ENCODE measurements around the gene CDK6. TPM values are rescaled to one million over a fixed set of nuclear protein-coding genes. Genes with fewer than 3 reads are reported as not detected.
"Not testable (repeated sequence)": the region's sequence is repeated elsewhere in the genome, so short reads cannot be mapped to it uniquely, and the experiment has no call there.

The CDK6 gene
- total RNA-seq, 6 experiments from 2014 or later = 6.9 to 23.7 (median 17.0) TPM

GRCh38 chr7:92611735-92612134, 224.6 kb downstream of the CDK6 start:
- Histone ChIP-seq H3K4me1 (peaks cover 0 to 9% (median 0%) of the 10 kb centered on the region in 4 donors), H3K27ac (no peak overlapping the region), H3K9me3 (no peaks in the 10 kb centered on the region), H3K4me3 (no peak overlapping the region), H3K27me3 (no peaks in the 10 kb centered on the region), H3K36me3 (peaks cover 0 to 3% (median 0%) of the 10 kb centered on the region in 4 donors)
- TF ChIP-seq, protein P1, sequence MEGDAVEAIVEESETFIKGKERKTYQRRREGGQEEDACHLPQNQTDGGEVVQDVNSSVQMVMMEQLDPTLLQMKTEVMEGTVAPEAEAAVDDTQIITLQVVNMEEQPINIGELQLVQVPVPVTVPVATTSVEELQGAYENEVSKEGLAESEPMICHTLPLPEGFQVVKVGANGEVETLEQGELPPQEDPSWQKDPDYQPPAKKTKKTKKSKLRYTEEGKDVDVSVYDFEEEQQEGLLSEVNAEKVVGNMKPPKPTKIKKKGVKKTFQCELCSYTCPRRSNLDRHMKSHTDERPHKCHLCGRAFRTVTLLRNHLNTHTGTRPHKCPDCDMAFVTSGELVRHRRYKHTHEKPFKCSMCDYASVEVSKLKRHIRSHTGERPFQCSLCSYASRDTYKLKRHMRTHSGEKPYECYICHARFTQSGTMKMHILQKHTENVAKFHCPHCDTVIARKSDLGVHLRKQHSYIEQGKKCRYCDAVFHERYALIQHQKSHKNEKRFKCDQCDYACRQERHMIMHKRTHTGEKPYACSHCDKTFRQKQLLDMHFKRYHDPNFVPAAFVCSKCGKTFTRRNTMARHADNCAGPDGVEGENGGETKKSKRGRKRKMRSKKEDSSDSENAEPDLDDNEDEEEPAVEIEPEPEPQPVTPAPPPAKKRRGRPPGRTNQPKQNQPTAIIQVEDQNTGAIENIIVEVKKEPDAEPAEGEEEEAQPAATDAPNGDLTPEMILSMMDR (IDR thresholded peaks at IDR 0.05) = no peak
- TF ChIP-seq POLR2A (IDR thresholded peaks at IDR 0.05) = no peak
- no peak for ATAC-seq
- DNase-seq = no peak
- intact Hi-C loops (cut with DNase I) = no loop called here

- TF ChIP-seq POLR2A (IDR thresholded peaks at IDR 0.05) = no peak
- TF ChIP-seq, protein P1 (IDR thresholded peaks at IDR 0.05) = peak; percentile 33 to 45 (median 38)
- ATAC-seq = peak; percentile 53 to 60 (median 56)
- peaks cover 0 to 9% (median 0%) of the 10 kb centered on the region in 4 donors for H3K4me1 ChIP-seq
- intact Hi-C loops (cut with DNase I) = no loop called here
- 10% methylated on average over 5 of the region's 5 CpGs for WGBS (ENCODE audit: insufficient coverage, low coverage, low lambda C conversion rate, missing lambda C conversion rate)
- no peak for DNase-seq
- H3K9me3 ChIP-seq = no peaks in the 10 kb centered on the region
- H3K27ac ChIP-seq = no peak overlapping the region
- H3K36me3 ChIP-seq = no peaks in the 10 kb centered on the region
- H3K27me3 ChIP-seq = no peaks in the 10 kb centered on the region
- no peak overlapping the region for H3K4me3 ChIP-seq
These were observed 226.4 kb downstream of the CDK6 start for GRCh38 chr7:92609921-92610518.

- intact Hi-C loops (cut with DNase I) = no loop called here
- TF ChIP-seq POLR2A (IDR thresholded peaks at IDR 0.05) = no peak
- TF ChIP-seq, protein P1 (IDR thresholded peaks at IDR 0.05) = no peak
- Histone ChIP-seq H3K4me1 (peaks cover 0 to 9% (median 0%) of the 10 kb centered on the region in 4 donors), H3K36me3 (no peaks in the 10 kb centered on the region), H3K9me3 (no peaks in the 10 kb centered on the region), H3K27ac (no peak overlapping the region), H3K4me3 (peak overlapping the region; percentile 16 to 37 (median 36)), H3K27me3 (no peaks in the 10 kb centered on the region)
- peak; percentile 70 to 75 (median 74) for DNase-seq
- WGBS (ENCODE audit: insufficient coverage, low coverage, low lambda C conversion rate, missing lambda C conversion rate) = 18% methylated on average over 27 of the region's 27 CpGs
- ATAC-seq = peak; percentile 99
These were observed 227.7 kb downstream of the CDK6 start for GRCh38 chr7:92608380-92609322.

- intact Hi-C loops (cut with DNase I) = no loop called here
- 98% methylated on average over 4 of the region's 4 CpGs for WGBS (ENCODE audit: insufficient coverage, low coverage, low lambda C conversion rate, missing lambda C conversion rate)
- DNase-seq (no peak), ATAC-seq (no peak)
- no peaks in the 10 kb centered on the region for H3K27me3 ChIP-seq
- H3K9me3 ChIP-seq = no peaks in the 10 kb centered on the region
- H3K4me1 ChIP-seq = peaks cover 0 to 9% (median 0%) of the 10 kb centered on the region in 4 donors
- no peak overlapping the region for H3K27ac ChIP-seq
- TF ChIP-seq POLR2A (IDR thresholded peaks at IDR 0.05) = no peak
- TF ChIP-seq, protein P1 (IDR thresholded peaks at IDR 0.05) = no peak
- no peak overlapping the region for H3K4me3 ChIP-seq
- H3K36me3 ChIP-seq = no peaks in the 10 kb centered on the region
These were observed 229.4 kb downstream of the CDK6 start for GRCh38 chr7:92606985-92607384.

- H3K9me3 ChIP-seq; ATAC-seq; H3K27me3 ChIP-seq; intact Hi-C loops (cut with DNase I); H3K4me3 ChIP-seq; DNase-seq; H3K27ac ChIP-seq; H3K36me3 ChIP-seq; H3K4me1 ChIP-seq: not testable (repeated sequence)
- 87% methylated on average over 7 of the region's 7 CpGs for WGBS (ENCODE audit: insufficient coverage, low coverage, low lambda C conversion rate, missing lambda C conversion rate)
These were observed 231.9 kb downstream of the CDK6 start for GRCh38 chr7:92604517-92604916.

Data from right lobe of liver (tissue), 6 donors.